NCI-H2081 (cell line): Measurements from ENCODE around the gene BTBD7.

Source experiments
- DNase-seq, 2 experiments: peaks; one replicate each; lab custom pipeline; 2025; lab: John Stamatoyannopoulos, UW

The BTBD7 gene

DNA sequence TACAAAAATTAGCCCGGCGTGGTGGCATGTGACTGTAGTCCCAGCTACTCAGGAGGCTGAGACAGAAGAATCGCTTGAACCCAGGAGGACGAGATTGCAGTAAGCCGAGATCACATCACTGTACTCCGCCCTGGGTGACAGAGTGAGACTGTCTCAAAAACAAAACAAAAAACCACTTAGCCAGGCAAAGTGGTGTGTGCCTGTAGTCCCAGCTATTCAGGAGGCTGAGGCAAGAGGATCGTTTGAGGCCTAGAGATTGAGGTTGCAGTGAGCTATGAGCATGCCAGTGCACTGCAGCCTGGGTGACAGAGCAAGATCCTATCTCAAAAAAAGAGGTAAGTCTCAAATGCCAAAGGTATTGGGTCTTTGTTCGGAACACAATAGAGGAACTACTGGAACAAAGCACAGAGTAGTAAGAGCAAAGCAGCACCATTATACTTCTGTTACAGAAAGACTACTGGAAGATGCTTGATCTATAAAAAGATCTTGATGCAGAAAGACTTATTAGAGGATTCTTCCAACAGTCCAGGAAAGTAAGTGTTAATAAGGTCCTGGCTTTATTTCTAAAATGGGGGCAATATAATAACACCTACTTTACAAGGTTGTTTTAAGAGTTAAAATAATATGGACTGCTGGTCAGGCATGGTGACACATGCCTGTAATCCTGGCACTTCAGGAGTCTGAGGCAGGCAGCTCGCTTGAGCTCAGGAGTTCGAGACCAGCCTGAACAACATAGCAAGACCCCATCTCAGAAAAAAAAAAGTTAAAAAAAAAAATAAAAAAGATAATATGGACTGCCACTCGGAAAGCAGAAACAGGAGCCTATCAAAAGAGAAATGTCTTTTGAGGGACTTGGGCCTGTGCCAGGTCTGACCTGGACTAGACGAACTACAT, 29.9 kb downstream of the BTBD7 start:
- no peak for DNase-seq

DNA sequence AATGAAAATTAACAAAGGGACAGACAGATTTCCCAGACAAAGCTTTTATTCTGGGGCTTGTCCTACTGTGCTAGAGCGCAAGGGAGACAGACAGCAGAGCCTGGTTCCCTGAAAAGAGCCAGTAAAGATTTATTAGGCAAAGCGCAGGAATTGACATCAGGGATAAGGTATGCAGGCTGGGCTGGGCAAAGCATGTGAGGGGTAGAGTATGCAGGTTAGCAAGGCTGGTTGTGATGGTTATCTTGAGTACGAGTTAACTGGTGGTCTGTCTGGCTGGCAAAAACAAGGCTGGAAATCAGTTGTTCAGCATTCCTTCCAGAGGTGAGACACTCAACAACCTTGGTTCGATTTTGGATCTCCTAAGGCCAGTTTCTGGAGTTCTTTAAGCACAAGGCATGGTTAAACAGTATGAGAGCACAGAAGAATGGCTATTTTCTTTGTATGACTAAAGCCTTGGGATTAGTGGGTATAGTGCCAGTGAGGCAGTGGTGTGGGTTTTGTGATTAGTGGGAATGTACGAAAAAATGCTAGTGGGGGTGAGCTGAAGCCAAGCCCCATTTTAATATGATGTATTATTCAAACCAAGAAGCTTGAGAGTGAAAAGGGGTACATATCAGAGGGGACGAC, 30.9 kb downstream of the BTBD7 start:
- DNase-seq = no peak

DNA sequence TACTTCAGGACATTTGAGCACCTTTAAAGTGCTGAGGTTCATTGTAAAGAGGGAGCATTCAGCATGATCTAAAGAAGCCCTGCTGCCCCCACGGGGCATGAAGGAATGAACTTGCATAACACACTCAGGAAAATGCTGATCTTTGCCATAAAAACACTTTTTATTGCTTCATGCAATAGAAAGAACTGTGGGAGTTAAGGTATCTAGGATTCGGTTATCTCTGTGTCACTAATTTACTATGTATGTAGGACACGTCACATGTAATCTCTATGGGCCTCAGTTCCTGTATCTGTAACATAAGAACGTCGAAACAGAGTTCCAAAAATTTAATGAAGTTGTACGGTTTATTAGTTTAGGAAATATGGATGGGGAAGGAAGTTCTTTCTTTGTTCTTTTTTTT, 33.0 kb downstream of the BTBD7 start:
- no peak for DNase-seq

DNA sequence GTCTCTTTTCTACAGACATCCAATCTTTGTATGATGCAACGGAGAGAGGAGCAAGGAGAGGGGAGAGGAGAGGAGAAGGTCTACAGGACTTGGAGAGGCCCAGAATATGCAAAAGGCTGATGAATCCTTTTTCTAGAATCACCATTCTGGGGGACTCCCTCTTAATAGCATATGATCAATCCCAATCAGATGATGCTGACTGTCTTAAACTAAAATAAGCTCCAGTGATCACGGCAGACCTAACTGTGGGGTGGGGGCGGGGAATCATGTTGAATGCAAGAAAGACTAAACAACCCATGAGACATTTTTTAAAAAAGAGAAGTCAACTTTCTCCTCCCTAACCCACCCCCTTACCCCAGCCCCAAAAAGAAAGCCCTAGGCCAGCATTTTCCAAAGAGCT, 33.4 kb downstream of the BTBD7 start:
- no peak for DNase-seq

DNA sequence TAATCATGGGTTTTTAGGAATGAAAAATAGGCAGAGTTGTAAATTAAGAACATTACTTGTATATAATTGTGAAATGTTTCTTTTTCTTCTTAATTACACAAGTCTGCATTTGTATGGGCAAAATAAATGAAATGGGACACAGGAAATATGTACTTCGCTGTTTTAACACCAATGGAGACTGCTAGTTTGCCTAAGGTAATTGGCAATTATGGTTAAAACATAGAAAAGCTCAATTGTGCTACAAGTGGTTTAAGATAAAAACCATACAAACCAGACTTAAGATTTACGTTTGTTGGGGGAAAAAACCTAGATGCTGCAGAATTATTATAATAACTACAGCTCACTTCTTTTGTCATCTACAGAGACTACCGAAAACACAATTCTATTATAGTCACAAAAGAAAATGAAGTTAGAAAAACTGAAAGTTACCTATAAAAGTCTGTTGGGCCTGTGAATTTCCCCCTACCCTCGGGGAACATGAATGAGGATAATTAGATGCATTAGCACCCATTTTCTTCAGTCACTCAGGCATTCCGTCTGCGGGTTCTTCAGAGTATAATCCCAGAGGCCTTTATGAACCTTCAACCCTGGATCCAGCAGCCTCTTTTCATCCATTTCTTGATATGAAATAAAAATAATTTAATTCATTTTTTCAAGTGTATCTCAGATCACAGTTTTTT, 37.2 kb downstream of the BTBD7 start:
- DNase-seq = peak; percentile 41 to 68

DNA sequence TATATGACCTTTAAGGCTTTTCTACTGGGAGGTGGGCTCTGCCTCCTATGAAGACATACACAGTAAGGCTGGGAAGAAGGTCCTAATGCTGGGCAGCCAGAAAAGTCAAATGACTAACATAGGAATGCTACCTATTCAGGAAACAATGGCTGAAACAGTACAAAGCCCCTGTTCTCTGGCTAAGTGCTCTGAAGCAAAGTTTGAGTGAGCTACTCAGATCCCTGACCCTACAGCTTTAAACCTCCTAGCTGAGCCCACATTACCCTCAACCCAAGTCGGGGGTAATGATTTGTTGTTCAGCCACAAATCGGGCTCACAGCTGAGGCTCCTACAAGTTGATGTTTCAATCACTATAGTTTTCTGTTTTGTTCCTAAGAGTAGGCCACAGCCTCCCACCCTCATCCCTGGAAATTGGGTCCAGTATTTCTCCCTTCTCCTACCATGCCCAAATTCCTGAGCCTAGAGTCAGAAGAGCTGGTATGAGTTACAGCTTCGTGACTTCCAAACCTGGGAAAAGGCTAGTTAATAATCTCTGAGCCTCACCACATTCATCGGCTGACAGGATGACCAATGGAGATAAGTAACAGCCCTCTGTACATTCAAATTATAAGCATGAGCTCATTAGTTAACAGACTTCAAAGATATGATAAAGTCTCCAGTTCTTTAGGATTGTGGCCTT, 46.5 kb downstream of the BTBD7 start:
- no peak for DNase-seq

DNA sequence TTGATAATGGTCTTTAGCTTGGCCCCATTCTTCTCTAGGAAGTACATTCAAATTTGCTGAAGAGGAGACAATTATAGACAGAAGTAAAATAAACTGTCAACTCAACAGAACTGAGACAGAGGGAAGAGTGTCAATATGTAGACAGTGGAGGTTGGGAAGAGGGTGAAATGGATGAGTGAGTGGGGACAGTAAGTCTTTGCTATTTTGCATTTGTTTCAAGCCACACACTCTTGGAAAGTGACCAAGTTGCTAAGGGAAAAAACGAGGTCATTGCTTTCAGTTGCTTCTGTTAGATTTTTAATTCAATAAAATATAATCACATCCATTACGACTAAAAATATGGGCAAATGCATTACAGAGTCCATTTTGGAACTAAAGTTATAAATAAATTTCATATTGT, 47.8 kb downstream of the BTBD7 start:
- DNase-seq = peak in 1 of 2 experiments; percentile 13

DNA sequence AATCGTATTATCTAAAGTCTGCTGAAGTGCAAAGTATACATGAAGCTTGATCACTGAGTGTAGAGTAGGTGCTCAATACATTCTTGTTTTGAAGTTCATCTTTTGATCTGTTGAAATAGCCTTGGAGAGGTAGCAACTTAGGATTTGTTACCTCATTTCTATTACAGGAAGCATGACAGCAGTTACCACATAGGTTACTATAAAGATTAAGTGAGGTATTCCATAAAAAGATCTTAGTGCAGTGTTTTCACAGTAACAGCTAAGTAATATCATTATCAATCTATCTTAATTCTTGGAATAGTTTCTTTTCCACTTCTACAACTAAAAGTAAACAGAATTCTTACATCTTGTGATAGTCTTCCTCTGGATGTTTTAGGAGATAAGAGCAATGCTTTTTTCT, 50.9 kb downstream of the BTBD7 start:
- no peak for DNase-seq

DNA sequence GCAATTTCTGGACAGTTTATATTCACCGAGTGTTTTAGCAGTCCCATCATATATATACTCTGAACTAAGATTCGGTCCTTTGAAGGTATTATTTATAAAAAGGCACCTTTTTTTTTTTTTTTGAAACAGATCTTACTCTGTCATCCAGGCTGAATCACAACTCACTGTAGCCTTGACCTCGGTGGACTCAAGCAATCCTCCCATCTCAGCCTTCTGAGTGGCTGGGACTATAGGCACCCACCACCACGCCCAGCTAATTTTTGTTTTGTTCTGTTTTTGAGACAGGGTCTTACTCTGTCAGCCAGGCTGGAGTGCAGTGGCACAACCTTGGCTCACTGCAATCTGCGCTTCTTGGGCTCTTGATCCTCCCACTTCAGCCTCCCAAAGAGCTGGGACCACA, 52.1 kb downstream of the BTBD7 start:
- no peak for DNase-seq

DNA sequence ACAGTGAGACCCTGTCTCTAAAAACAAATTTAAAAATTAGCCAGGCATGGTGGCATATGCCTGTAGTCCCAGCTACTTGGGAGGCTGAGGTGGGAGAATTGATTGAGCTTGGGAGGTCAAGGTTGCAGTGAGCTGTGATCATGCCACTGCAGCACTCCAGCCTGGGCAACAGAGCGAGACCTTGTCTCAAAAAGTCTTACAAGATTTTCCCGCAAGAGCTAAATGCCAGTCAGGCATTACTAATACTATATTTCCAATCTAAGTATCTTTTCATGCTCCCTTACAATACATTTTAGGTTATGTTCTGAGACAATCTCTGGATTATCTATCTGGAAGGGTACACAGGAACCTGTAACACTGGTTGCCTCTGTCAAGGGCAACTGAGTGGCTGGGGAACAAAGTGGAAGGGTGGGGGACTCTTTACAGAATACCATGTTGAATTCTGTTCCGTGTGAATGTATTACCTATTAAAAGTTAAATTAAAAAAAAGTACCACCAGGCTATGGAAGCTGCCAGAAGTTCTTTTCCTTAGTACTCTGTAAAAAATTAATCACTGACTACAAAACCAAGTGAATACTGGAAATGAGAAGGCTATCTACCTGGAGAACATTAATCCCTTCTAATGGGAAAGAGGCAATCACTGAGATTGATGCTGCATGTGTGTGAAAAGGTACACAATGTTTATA, 56.7 kb downstream of the BTBD7 start:
- DNase-seq = no peak

DNA sequence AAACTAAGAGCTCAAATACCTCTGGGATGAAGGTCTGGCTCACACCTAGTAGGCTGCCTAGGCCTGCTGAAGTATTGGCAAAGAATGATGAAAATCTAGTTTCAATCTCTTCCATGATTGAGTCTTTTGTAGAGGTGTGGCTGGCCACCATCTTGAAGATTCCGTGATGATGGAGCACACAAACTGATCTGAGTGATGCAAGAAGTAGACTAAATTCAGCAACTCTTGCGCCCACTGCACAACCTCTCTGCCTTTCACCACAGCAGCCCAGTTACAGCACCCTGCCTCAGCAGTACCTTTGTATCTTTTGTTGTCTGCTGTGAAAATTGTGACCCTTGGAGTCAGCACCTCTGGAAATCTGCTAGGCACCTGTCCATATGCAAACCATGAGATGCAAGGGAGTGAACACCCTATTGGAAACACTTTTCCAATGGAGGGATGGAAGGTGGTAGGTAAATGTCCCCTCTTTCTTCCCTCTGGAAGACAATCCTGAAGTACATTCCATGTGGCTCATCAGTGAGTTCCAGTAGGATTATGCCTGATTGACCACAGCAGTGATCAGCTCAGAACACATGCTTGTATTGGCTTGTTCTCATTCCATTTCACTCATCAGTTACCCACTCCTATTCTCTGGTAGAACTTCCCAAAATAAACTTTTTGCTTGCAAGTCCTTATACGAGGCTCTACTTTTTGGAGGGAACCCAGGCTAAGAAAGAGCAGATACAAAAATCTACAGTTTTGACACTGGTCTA, 58.6 kb downstream of the BTBD7 start:
- no peak for DNase-seq

DNA sequence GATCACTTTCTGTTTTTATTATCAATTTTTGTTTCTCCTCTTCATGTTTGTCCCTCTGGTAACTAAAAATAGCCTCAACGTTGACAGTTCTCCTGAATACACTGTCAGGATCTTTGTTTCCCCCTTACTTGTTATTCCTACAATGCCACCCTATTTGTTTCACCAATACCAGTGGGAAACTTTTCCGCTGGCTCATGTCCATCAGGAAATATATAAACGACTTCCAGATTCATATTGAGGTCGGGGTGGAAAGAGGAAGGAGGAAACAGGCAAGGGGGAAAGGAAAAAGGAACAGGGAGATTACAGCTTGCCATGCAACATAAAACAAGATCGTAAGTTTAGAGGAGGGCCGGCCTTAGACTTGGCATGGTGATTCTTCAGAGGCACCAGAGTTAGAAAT, 61.7 kb downstream of the BTBD7 start:
- no peak for DNase-seq

DNA sequence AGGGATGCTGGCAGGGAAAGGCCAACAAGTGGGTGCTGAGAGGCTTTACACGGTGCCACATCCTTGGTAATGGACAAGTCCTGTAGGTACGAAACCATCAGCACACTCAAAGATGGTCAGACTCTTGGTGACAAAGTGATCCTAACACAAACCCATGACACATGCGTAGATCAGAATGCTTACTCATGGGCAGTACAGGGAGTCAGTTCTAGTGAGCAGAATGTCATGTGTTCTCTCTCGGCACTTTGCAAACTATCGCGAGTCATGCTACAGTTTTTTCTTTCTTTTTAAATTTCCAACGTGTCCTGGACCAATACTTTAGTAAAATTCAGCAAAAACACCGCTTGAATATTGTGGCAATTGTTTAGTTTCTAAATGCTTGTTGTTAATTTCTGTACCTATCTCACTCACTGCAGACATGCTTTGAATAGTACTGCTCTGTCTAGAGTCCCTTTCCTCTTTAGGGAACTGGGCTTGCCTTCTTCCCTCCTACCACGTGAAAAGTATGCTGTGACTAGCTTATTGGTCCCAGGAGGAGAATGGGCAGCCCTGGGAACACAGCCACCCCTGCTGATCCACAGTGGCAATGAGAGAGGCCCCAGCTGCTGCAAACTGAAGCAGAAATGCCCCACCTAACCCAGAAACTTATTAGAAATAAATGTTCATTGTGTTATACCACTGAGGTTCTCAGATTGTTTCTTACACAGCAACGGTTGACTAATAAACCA, 63.3 kb downstream of the BTBD7 start:
- no peak for DNase-seq

DNA sequence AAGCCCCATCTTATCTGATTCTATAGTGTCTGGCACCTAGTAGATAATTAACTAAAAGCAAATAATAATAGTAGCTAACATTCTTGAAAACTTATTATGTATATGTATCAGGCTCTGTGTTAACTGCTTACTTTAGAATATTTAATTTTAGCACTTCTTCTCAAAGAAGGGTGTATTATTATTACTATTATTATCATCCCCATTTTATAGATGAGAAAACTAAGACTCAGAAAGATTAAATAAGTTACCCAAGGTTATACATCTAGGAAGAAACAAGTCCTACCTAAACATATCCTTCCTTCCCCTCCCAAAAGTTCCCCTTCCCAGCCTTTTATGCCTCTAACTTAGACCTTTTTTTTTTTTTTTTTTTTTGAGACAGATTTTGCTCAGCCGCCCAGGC, 64.4 kb downstream of the BTBD7 start:
- no peak for DNase-seq

DNA sequence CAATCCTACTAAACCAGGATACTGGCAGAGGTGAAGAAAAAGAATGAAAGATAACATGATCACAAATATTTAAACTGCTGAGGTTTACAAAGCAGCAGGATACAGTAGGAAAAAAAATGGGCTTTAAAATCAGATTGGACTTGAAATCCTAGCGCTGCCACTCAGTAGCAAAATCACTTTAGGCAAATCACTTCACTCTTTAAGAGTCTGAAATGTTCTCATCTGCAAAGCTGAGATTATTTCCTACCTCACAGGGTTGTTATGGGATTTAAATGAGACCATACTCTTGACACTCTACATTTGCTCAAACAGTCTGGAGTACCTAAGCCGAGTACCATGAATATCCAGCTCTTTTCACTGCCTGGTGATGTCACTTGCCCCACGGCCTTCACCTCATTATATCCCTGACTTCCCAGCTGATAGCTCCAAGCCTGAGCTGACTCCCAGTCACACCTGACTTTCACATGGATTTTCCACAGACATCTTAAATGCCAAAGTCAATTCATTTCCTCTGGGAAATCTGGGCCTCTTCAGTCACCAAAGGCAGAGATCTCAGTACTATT, 65.6 kb downstream of the BTBD7 start:
- no peak for DNase-seq

DNA sequence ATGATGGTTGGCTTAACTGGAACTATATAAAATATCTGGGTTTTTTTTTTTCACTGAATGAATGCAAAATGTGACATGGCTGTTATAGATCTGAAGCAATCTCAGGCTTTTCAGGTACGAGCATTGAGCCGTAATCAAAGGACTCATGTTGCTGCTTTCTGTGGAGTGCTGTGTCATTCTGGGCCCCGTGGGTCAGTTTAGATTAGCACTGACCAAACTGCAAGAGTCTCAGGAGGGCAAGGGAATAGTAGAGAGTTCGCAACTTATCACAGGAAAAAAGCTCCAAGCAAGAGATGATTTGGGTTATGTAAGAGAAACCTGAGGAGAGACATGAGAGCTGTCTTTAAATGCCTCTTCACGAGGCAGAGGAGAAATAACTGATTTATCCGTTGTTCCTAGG, 66.7 kb downstream of the BTBD7 start:
- no peak for DNase-seq

DNA sequence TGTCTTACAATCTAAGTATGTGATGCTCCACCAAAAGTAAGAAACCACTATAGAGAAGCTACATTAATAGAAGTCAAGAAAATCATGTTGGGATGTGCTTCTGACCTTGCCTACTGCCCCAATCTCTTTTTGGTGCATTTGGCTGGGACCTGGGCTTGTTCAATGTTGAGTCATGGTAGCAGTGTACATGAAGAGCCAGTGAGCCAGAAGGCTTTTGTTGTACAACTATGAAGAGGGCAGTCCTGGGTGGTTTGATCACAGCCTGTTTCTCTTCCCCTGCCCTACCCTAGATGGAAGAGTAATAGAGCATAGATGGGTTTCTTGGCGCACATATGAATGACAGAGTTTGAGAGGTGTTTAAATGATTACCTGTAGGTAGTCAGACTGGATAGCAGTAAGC, 69.4 kb downstream of the BTBD7 start:
- no peak for DNase-seq

DNA sequence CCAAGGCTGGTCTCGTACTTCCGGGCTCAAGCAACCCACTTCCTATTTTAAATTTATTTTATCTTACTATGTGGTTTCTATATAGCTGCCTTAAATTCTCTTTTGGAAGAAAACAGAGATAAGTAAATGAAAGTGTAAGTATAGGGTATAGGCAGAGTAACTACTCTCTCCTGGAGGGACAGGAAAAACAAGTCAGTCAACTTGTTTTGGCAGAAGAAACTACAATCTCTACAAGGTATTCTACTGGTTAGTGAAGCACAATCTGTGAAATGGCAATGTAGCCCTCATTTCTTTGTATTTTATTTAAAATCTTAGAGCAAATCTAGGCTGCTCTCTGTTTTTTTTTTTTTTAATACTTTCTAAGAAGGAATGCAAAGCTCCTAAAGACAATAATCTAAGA, 70.4 kb downstream of the BTBD7 start:
- DNase-seq = no peak

DNA sequence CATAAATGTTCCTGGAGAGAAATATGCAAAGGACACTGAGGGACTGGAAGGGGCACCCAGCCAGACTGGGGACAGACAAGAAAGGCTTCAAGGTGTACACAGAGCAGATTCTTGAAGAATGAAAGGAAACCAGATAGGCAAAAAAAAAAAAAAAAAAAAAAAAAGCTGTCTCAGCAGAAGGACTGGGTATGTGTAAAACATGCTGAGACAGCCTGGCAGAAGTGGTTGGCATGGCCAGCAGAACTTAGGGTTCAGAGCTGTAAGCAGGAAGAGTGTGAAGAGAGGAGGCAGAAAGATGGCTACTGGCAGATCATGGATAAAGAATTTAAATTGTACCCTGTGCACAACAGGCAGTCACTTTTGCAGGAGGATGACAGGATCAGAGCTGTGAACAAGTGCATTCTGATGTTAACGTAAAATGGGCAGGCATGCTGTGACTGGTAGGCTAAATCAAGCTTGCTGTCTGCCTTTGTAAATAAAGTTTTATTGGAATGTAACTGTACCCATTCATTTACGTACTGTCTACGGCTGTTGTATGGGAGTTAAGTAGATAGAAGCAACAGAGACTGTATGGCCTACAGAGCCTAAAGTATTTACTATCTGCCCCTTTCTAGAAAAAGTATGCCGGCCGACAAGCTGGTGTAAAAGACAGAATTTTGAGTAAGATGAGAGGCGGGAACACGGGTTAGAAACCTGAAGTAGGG, 83.6 kb downstream of the BTBD7 start:
- no peak for DNase-seq

DNA sequence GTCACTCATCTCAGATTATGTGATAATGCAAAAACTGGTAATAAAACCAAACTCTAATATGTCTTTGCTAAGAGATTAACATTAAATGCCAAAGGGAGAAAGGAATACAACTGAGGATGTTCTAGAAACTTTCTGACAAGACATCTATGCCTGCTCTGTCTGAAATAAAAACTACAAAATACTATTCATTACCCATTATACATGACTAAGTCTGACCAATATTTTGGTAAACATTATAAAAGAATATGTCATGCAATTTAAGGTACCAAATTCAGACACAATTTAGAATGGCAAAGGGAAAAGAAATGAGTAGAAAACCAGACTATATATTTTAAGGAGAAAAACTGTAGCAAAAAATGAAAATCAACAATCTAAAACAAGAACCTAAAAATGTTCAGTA, 86.3 kb downstream of the BTBD7 start:
- no peak for DNase-seq
